ENCODE data around the gene PRRT2.

DNA sequence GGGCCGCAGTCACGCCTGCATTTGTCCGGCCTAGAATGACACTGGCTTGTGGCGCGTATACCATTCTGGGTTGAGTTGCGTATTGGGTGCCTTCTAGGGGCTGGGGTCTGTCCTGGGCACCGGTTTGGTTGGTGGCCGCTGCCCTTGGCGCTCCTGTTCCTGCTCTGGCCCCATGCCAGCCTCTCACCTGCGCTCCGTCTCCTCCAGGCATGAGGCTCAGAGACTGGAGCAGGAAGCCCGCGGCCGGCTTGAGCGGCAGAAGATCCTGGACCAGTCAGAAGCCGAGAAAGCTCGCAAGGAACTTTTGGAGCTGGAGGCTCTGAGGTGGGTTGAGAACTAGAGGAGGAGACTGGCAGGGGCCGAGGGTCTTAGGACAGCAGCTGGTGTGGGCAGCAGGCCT is 33.7 kb downstream of the PRRT2 start:
- no peak for TF ChIP-seq POLR2A (IDR thresholded peaks at IDR 0.05; ENCODE audit: low read depth)
- TF ChIP-seq, protein P1, sequence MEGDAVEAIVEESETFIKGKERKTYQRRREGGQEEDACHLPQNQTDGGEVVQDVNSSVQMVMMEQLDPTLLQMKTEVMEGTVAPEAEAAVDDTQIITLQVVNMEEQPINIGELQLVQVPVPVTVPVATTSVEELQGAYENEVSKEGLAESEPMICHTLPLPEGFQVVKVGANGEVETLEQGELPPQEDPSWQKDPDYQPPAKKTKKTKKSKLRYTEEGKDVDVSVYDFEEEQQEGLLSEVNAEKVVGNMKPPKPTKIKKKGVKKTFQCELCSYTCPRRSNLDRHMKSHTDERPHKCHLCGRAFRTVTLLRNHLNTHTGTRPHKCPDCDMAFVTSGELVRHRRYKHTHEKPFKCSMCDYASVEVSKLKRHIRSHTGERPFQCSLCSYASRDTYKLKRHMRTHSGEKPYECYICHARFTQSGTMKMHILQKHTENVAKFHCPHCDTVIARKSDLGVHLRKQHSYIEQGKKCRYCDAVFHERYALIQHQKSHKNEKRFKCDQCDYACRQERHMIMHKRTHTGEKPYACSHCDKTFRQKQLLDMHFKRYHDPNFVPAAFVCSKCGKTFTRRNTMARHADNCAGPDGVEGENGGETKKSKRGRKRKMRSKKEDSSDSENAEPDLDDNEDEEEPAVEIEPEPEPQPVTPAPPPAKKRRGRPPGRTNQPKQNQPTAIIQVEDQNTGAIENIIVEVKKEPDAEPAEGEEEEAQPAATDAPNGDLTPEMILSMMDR (IDR thresholded peaks at IDR 0.05), result no peak
- TF ChIP-seq POLR2AphosphoS5 (IDR thresholded peaks at IDR 0.05), result no peak
